HG03442 (cell line): Measurements from ENCODE around the gene AOPEP.
A peak's percentile ranks its signal among the peaks of the same experiment; 100 is the strongest.

Experiments used
- ATAC-seq: cut with Tn5 transposase; IDR thresholded peaks from one replicate; pipeline ENCODE4 v1.9.1; 2021; ENCODE audit warnings: mild to moderate bottlenecking, moderate library complexity; ENCODE audit not compliant: unreplicated experiment

Gene AOPEP

GRCh38 chr9:95127249-95128176 lies 401.0 kb downstream of the AOPEP start:
- ATAC-seq = peak; percentile 63

DNA sequence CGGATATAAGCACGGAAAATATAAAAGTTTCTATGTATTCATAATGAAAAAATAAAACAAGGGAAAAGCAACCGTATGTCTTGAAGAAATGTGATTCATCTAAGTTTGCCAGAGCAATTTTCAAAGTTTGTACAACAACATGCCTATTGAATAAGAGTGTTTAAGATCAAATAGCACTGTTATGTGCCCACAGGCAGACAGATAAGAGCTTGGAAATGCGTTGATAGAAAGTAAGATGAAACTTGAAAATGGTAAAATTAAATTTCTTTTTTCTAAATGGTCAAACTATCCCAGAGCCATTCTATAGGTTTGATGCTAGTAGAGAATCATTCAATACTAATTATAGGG lies 401.7 kb downstream of the AOPEP start:
- ATAC-seq = no peak

GRCh38 chr9:95129476-95130291 lies 403.2 kb downstream of the AOPEP start:
- ATAC-seq = no peak

DNA sequence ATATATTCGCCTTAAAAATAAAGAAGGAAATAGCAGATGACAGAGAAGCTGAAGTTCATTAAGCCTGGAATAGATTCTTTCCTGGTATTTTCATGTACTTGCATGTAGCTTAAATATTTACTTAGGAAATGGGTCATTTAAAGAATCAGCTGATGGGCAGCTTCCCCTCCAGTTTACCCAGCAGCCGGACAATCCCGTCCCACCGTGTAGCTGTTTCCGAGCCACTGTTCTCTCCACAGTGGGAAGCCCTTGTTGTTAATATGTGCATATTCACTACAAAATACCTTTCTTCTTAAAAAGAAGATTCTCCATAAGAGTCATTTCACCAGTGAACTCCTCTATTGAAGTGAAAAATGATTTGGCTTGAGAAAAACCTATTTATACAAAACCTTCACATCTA lies 404.0 kb downstream of the AOPEP start:
- ATAC-seq = no peak

- no peak for ATAC-seq
These were observed 404.8 kb downstream of the AOPEP start for GRCh38 chr9:95131023-95131943.

DNA sequence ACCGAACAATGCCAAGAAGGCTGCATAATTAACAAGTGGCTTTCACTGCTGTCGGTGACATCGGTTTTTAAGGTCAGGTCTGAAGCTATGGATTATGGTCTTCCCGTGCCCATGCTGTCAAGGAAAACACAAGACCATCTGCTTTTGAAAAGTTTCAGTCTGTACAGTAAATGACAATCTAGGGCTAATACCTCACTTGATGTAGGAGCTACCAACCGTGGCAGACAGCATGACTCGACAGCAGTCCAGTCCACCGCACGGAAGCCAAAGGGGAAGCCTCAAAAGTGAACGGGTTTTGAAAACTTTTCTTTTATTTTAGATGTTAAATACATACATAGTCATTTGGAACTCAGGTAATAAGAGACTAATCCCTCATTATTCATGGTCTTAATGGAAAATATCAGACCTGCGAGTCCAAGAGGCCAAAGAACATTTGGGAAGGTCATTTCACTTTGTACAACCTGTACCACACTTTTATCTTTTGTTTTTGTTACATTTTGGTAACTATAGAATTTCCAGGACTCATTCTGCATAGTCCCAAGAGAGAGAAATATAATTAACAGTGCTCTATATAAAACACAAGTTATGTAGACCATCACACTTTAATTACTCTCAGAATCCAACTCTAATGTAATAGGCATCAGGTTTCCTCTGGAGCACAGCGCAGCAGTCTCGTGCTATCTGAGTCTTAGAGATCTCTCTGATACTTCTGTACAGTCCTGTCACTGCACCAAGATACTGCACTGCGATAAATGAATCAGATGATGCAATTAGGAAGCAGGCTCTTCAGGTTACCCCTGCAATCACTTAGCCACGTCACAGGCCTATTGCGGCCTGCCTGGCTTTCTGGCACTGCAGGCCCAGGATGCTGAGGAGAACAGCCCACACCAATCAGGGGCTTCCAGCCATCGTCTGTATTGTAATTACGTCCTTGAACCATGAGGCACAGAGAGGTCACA lies 406.1 kb downstream of the AOPEP start:
- no peak for ATAC-seq

DNA sequence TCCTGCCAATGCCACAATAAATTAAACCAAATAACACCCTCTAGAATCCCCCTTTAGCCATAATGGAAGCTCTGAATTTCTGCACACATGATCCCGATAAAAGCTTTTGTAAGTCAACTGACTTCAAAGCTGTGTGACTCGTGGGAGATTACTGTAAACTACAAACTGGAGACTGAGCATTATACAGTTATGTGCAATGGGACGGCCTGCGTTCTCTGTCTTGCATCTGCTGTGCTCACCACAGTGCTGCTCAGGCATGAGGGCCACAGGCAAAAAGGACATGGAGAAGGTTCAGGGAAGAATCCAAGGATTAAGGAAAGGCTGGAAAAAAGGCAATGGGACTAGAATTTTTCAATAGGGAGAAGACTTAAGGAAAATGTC lies 406.8 kb downstream of the AOPEP start:
- no peak for ATAC-seq

DNA sequence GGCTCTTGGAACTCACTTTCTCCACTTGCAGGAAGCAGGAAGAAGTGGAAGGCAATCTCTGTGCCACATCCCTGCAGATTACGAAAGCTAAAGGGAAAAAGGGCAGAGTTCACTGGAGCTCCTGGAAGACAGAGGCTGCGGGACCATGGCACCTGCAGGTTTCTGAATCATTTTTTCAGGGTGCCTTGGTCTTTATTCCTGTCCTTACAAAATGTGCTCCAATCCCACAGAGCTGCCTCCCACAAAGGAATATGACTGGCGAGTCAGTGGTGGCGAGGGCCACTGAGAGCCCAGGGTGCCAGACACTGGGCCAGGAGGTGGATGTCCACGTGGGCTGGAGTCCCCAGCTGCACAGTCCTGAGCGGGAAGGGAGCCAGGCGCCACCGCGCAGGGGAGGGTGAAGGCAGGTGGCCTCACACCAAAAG lies 408.0 kb downstream of the AOPEP start:
- no peak for ATAC-seq

GRCh38 chr9:95135756-95136155 lies 409.3 kb downstream of the AOPEP start:
- ATAC-seq = no peak
